Measurements from ENCODE around the gene ZNF574.
A peak's percentile ranks its signal among the peaks of the same experiment; 100 is the strongest.

The ZNF574 gene

GRCh38 chr19:42088471-42089190 lies 12.7 kb downstream of the ZNF574 start:
- ATAC-seq: peak; percentile 58
- TF ChIP-seq POU6F1 (CRISPR knock-in tag; IDR thresholded peaks at IDR 0.05; ENCODE audit: borderline replicate concordance, low read depth): no peak
- TF ChIP-seq TSHZ2 (CRISPR knock-in tag; IDR thresholded peaks at IDR 0.05): no peak
- no peak for TF ChIP-seq ISL1 (CRISPR knock-in tag; IDR thresholded peaks at IDR 0.05)
- TF ChIP-seq ZC3H10 (CRISPR knock-in tag; IDR thresholded peaks at IDR 0.05): no peak
- no peak for TF ChIP-seq ZFP30 (CRISPR knock-in tag; IDR thresholded peaks at IDR 0.05)
- no peak for TF ChIP-seq TCF4 (CRISPR knock-in tag; IDR thresholded peaks at IDR 0.05; ENCODE audit: borderline replicate concordance)
- no peak for TF ChIP-seq RARB (CRISPR knock-in tag; IDR thresholded peaks at IDR 0.05)
- no peak for TF ChIP-seq ZNF565 (CRISPR knock-in tag; conservative IDR thresholded peaks at IDR 0.05; ENCODE audit: low read depth)
- TF ChIP-seq GLIS3 (CRISPR knock-in tag; IDR thresholded peaks at IDR 0.05): no peak
- TF ChIP-seq CREB5 (CRISPR knock-in tag; IDR thresholded peaks at IDR 0.05; ENCODE audit: low read depth): no peak
- TF ChIP-seq SNAI2 (CRISPR knock-in tag; IDR thresholded peaks at IDR 0.05): no peak
- TF ChIP-seq TOX (CRISPR knock-in tag; IDR thresholded peaks at IDR 0.05; ENCODE audit: borderline replicate concordance): no peak
- no peak for TF ChIP-seq ESRRG (CRISPR knock-in tag; IDR thresholded peaks at IDR 0.05)
- TF ChIP-seq ZNF70 (CRISPR knock-in tag; IDR thresholded peaks at IDR 0.05): no peak

- TF ChIP-seq ESRRG (CRISPR knock-in tag; IDR thresholded peaks at IDR 0.05) (no peak), ZNF70 (CRISPR knock-in tag; IDR thresholded peaks at IDR 0.05) (no peak), TSHZ2 (CRISPR knock-in tag; IDR thresholded peaks at IDR 0.05) (no peak), ZNF565 (CRISPR knock-in tag; conservative IDR thresholded peaks at IDR 0.05; ENCODE audit: low read depth) (no peak)
- no peak for ATAC-seq
These were observed 13.3 kb downstream of the ZNF574 start for GRCh38 chr19:42089191-42089750.

GRCh38 chr19:42089772-42090171 lies 13.8 kb downstream of the ZNF574 start:
- no peak for TF ChIP-seq POU6F1 (CRISPR knock-in tag; IDR thresholded peaks at IDR 0.05; ENCODE audit: borderline replicate concordance, low read depth)
- no peak for TF ChIP-seq GLIS3 (CRISPR knock-in tag; IDR thresholded peaks at IDR 0.05)
- no peak for TF ChIP-seq TOX (CRISPR knock-in tag; IDR thresholded peaks at IDR 0.05; ENCODE audit: borderline replicate concordance)
- TF ChIP-seq ZFP30 (CRISPR knock-in tag; IDR thresholded peaks at IDR 0.05): no peak
- no peak for TF ChIP-seq ZFP3 (CRISPR knock-in tag; IDR thresholded peaks at IDR 0.05)
- TF ChIP-seq SNAI2 (CRISPR knock-in tag; IDR thresholded peaks at IDR 0.05): no peak
- TF ChIP-seq CSDC2 (CRISPR knock-in tag; IDR thresholded peaks at IDR 0.05): no peak
- no peak for TF ChIP-seq TSHZ2 (CRISPR knock-in tag; IDR thresholded peaks at IDR 0.05)
- no peak for TF ChIP-seq PPARA (CRISPR knock-in tag; IDR thresholded peaks at IDR 0.05; ENCODE audit: borderline replicate concordance)

More at GRCh38 chr19:42089772-42090171, 13.8 kb downstream of the ZNF574 start:
- ATAC-seq: no peak

Measured in SK-N-SH treated with all-trans-retinoic acid at 6 μM for 48 hours (cell line).